HG03342 (cell line): ENCODE results near the gene HADHB.

Source experiments
- ATAC-seq: cut with Tn5 transposase; IDR thresholded peaks from one replicate; pipeline ENCODE4 v1.9.1; 2021; ENCODE audit warnings: mild to moderate bottlenecking, moderate library complexity; ENCODE audit not compliant: unreplicated experiment

HADHB gene

DNA sequence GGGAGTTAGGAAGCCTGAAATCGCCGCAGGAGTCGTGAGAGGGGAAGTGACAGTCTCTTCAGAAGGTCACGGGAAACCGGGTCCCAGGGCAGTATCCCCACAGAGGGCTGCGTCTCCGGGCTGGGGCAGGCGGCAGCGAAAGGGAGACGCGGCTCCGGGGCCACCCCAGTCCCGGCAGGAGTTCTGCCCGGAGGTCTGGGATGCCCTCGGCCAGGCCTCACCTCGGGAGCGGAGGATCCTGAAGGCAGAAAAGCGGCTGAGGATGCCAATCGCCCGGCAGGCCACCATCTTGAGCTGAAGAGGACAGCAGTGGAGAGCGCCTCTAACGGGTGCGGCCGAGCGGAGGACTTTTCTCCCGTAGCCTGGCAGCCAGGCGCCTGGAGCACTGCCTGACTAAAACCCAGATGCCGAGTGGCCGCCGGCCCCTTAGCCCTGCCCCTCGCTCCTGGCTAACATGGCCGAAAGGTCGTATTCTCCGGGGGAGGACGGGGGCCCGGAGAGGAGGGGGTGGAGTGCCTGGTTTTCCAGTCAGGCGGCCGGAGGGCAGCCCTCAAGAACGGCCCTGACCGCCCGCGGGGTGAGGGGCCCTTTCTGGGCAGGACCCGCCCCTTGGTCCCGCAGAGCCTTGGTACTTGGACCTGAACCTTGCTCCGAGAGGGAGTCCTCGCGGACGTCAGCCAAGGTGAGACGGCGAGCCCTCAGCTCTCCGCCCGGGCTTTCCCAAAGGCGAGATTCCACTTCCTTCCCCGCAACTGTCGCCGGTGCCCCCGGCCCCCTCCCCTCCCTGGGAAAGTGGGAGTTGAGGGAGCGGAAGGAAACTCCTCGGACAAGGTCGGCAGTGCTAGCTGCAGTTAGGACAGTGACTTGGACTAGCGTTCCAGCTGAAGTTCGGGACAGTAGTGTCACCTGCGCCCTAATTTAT lies at the start of gene HADHB, which contains the start of gene HADHA:
Gene HADHB (plus strand): TSS at position 631 of the 922 bp plus-strand sequence. CDS start 9,316 bp downstream, outside the sequence.
Gene HADHA (minus strand): TSS at position 324 of the 922 bp plus-strand sequence. CDS start 36 bp downstream, at position 288.
- peak; percentile 70 for ATAC-seq

- no peak for ATAC-seq
These were observed 49.4 kb upstream of the HADHB start for GRCh38 chr2:26195040-26195984.

- ATAC-seq = peak; percentile 69
These were observed 47.9 kb upstream of the HADHB start for GRCh38 chr2:26196683-26197418.

GRCh38 chr2:26197516-26197915 lies 47.2 kb upstream of the HADHB start:
- no peak for ATAC-seq

DNA sequence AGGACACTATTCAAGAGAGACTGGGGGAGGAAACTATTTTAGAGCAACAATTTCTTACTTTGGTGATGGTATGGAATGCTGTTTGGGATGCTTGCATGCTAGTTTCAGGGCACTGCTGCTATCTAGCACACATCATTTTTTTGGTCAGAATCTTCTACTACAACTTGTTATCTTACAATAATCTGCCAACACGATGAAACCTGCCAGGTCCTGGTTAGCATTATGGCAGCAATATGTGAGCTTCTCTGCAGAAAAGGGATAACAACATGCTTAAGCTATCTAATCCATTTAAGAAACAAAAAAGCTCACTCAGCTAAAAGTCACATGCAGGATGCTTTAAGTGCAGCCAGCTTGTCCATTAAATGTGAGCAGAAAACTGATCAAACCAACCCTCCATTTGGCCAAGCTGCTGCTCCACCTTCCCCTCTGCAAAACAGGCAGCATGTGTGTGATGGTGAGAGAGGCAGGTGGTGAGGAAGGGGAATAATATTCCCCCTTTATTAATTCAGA lies 41.7 kb upstream of the HADHB start:
- ATAC-seq = no peak

GRCh38 chr2:26203906-26204305 lies 40.8 kb upstream of the HADHB start:
- no peak for ATAC-seq

DNA sequence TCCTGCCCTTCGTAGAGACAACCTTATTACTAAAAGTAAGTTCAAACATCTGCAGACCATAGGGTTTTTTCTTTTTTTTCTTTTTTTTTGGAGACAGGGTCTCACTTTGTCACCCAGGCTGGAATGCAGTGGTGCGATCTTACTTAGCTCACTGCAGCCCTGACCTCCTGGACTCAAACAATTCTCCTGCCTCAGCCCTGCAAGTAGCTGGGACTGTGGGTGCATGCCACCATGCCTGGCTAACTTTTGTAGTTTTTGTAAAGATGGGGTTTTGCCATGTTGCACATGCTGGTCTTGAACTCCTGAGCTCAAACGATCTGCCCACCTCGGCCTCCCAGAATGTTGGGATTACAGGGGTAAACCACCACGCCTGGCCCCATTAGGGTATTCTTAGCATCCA lies 32.7 kb upstream of the HADHB start:
- no peak for ATAC-seq

DNA sequence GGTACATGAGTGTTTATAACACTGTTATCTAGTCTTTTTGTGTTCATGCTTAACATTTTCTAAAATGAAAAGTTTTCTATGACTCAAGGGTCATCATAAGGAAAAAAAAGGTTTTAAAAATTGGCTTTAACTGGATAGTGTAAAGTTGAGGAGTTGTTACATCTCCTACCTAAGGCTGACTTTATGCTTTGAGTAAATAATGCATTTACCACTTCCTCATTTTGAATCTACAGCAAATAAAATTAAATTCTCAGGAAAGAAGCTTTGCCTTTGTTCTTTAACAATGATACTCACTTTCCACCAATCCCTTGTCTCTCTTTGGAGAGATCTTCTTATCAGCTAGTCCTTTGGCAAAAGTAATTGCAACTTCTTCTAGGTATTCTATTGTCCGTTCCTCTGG lies 30.0 kb upstream of the HADHB start:
- ATAC-seq = no peak

DNA sequence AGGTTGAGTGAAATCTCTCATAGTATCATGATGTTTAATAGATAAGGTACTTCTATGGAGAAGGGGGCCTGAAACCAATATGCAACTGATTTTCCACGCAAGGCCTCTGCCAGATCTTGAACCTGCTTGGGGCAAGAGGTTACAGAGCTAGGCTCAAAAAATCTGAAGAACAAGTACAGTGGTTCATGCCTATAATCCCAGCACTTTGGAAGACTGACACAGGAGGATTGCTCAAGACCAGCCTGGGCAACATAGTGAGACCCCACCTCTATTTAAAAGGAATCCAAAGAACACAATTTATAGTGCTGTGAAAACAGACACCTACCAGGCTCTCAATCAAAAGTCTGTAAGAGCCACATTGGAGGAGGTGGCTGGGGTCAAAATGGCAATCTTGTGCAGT lies 28.9 kb upstream of the HADHB start:
- no peak for ATAC-seq

GRCh38 chr2:26216587-26216986 lies 28.2 kb upstream of the HADHB start:
- no peak for ATAC-seq

- ATAC-seq = no peak
These were observed 27.0 kb upstream of the HADHB start for GRCh38 chr2:26217720-26218119.

- ATAC-seq = no peak
These were observed 21.7 kb upstream of the HADHB start for GRCh38 chr2:26223018-26223417.

DNA sequence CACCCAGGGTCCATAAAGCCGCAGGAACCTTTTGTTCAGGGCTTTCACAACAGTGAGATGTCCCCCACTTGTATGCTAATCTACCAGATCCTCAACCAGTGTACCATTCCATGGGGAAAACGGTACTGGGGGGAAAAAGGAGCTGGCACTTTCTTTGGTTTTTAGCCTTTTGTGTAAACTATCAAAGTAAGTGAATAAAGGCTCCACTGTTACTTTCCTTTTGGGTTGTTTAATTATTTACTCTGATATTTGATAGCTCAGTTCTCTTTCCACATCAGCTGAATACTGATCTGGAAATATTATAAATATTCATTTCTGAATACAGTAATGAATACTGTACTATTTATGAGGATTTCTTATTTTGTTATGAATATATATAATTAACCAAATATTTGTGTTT lies 20.6 kb upstream of the HADHB start:
- ATAC-seq = no peak

- ATAC-seq = no peak
These were observed 15.1 kb upstream of the HADHB start for GRCh38 chr2:26229595-26229994.

DNA sequence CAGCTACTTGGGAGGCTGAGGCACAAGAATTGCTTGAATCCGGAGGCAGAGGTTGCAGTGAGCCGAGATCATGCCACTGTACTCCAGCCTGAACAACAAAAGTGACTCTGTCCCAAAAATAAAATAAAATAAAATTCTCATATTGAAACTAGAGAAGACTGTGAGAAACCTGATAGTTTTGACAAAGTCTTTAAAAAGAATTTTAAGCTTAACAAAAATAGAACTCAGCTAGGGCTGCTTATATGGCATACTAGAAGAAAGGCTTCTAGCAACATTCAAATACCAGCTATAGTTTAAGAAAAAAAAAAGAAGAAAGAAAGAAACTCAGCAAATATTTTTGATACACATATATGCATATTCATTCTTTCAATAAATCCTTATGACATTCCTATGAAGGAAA lies 13.9 kb upstream of the HADHB start:
- ATAC-seq = no peak

DNA sequence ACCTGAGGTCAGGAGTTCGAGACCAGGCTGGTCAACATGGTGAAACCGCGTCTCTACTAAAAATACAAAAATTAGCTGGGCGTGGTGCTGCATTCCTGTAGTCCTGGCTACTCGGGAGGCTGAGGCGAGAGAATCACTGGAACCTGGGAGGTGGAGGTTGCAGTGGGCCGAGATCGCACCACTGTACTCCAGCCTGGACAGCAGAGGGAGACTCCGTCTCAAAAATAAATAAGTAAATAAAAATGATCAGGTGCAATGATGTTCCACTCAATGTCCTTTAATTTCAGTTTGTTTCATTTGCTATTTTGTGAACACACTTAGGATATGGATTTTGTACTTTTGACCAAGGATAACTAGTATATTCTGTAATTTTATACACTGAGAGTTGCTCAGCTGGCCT lies 9.7 kb upstream of the HADHB start:
- ATAC-seq = no peak

GRCh38 chr2:26237868-26238267 lies 6.9 kb upstream of the HADHB start:
- ATAC-seq = no peak

DNA sequence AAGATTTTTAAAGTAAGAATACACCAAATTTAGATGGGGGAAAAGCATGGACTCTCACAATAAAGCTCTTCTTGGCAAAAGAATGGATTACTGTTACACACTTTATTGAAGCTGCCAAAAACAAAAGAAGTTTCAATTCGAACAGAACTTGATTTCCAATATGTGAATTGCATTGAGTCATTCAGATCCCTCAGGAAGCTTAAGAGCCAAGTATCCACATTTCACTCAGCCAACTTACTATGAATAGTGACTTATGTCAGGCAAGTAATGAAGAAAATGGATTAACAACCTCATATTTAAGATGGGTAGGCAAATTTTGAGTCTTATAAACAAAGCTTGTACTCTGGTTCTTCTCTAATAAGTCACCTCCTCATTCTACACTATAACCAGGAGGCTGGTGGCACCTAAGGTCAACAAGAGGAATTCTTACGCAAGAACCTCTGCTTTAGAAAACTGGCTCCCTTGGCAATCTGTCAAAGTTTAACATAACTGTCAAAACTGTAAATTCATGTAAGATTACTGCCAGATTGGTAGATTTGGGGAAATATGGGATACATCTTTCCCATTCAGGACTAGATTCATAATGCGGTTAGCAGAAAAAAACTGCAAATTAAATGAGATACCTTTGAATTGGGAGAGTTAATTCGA lies 6.3 kb upstream of the HADHB start:
- ATAC-seq = no peak

GRCh38 chr2:26241928-26242436 lies 2.8 kb upstream of the HADHB start:
- no peak for ATAC-seq
